DND-41 (cell line): Measurements from ENCODE around the gene OXA1L.

Experiments
- EZH2 ChIP-seq: IDR thresholded peaks from 3 replicates; pipeline ENCODE4 v1.6.1; 2012; ENCODE audit warnings: borderline replicate concordance, low read depth, mild to moderate bottlenecking, moderate library complexity, low read length, inconsistent platforms; ENCODE audit not compliant: severe bottlenecking
- TF ChIP-seq, protein P1 (sequence below): IDR thresholded peaks from 2 replicates; pipeline ENCODE4 v1.5.1; 2012; ENCODE audit warnings: borderline replicate concordance, low read length, moderate library complexity, mild to moderate bottlenecking; ENCODE audit not compliant: poor library complexity, severe bottlenecking; ENCODE audit errors: extremely low read depth

DNA sequence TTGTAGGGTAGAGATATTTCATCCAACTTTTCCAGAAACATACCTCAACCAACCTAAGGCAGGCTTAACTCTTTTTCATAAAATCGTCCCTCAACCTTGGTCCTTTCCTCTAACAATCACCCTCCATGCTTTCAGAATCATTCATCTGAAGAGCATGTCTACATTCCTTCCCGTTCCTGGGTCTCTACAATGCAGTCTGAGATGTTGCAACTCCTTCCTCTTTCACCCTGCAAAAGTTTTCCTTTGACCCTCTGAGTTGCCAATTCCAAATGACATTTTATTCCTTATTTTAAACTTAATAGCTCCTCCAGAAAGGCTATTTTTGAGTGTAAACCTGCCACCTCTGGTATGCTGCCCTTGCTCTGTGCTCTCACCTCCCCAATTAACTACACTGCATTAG, 32.0 kb downstream of the OXA1L start:
- TF ChIP-seq, protein P1, sequence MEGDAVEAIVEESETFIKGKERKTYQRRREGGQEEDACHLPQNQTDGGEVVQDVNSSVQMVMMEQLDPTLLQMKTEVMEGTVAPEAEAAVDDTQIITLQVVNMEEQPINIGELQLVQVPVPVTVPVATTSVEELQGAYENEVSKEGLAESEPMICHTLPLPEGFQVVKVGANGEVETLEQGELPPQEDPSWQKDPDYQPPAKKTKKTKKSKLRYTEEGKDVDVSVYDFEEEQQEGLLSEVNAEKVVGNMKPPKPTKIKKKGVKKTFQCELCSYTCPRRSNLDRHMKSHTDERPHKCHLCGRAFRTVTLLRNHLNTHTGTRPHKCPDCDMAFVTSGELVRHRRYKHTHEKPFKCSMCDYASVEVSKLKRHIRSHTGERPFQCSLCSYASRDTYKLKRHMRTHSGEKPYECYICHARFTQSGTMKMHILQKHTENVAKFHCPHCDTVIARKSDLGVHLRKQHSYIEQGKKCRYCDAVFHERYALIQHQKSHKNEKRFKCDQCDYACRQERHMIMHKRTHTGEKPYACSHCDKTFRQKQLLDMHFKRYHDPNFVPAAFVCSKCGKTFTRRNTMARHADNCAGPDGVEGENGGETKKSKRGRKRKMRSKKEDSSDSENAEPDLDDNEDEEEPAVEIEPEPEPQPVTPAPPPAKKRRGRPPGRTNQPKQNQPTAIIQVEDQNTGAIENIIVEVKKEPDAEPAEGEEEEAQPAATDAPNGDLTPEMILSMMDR, result no peak
- no peak for TF ChIP-seq EZH2
